ELR (cell line): Measurements from ENCODE around the gene PSME3.
"Not testable (repeated sequence)": the region's sequence is repeated elsewhere in the genome, so short reads cannot be mapped to it uniquely, and the experiment has no call there.

Experiments
- DNase-seq: peaks from one replicate; pipeline ENCODE4 v3.0.0-alpha.2; 2015; ENCODE audit warnings: low read depth

Gene PSME3

DNA sequence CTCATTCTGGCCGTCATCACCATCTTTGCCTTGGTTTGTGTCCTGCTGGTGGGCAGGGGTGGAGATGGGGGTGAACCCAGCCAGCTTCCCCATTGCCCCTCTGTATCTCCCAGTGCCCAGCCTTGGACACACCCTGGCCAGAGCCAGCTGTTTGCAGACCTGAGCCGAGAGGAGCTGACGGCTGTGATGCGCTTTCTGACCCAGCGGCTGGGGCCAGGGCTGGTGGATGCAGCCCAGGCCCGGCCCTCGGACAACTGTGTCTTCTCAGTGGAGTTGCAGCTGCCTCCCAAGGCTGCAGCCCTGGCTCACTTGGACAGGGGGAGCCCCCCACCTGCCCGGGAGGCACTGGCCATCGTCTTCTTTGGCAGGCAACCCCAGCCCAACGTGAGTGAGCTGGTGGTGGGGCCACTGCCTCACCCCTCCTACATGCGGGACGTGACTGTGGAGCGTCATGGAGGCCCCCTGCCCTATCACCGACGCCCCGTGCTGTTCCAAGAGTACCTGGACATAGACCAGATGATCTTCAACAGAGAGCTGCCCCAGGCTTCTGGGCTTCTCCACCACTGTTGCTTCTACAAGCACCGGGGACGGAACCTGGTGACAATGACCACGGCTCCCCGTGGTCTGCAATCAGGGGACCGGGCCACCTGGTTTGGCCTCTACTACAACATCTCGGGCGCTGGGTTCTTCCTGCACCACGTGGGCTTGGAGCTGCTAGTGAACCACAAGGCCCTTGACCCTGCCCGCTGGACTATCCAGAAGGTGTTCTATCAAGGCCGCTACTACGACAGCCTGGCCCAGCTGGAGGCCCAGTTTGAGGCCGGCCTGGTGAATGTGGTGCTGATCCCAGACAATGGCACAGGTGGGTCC, 18.4 kb downstream of the PSME3 start:
- DNase-seq = not testable (repeated sequence)

DNA sequence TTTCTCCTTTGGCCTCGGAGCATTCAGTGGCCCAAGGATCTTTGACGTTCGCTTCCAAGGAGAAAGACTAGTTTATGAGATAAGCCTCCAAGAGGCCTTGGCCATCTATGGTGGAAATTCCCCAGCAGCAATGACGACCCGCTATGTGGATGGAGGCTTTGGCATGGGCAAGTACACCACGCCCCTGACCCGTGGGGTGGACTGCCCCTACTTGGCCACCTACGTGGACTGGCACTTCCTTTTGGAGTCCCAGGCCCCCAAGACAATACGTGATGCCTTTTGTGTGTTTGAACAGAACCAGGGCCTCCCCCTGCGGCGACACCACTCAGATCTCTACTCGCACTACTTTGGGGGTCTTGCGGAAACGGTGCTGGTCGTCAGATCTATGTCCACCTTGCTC, 19.2 kb downstream of the PSME3 start:
- DNase-seq = no peak

DNA sequence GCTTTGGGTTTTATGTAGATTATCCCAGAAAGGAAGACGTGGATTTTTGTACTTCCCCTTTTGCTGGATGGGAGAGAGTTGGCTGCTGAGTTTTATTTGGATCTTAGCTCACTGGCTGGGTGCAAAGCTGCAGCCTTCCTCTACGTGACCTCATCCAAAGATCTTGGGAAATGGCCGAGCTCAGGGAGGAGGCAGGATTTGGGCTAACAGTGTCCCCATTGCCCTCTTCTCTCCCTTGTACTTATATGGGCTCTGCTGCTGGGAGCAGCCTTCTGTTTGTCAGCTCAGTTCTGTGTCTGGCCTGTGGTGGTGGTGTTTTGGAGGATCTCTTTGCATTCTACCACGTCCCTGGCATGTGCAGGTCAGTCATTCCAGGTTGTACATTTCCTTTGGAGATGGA, 19.8 kb downstream of the PSME3 start:
- DNase-seq = no peak

DNA sequence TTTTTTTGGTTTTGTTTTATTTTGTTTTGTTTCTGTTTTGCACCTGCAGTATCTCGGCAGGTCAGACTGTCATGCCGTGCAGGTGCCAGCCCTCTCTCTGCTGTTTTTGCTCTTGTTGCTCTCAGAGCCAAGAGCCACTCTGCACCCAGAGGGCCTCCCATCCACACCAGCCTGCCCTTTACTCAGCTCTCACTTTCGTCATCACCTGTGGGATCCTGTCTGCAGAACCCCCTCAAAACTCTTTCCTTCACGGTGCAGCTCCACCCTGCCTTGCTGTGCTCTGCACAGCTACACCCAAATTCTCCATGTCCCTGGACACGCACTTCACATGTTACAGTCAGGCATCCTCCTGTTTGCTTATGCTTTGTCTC, 20.4 kb downstream of the PSME3 start:
- DNase-seq = no peak

DNA sequence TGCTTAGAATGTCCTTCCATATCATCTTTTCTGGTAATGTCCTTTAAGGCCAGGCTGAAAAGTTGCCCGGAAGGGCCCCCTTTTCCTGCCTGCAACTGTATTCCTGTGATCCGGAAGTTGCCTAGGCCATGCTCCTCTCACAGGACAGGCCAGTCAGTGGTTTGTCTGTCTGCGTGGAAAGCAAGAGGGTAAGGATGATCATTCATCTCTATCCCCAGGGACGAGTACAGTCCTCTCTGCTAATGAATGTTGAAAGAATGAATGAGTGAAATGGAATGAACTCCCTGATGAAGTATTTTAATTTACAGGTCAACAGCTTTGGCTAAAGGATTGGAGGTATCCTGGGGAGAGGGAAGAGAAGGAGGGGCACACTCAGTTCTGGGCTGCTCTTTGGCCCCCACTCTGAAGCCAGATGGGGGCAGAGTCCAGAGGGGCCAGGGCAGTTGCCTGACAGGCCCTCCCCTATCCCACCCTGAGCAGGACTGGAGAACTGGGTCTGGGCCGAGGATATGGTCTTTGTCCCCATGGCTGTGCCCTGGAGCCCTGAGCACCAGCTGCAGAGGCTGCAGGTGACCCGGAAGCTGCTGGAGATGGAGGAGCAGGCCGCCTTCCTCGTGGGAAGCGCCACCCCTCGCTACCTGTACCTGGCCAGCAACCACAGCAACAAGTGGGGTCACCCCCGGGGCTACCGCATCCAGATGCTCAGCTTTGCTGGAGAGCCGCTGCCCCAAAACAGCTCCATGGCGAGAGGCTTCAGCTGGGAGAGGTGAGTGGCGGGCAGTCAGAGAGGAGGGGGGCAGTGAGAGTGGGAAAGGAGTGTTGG, 21.0 kb downstream of the PSME3 start:
- DNase-seq = no peak

DNA sequence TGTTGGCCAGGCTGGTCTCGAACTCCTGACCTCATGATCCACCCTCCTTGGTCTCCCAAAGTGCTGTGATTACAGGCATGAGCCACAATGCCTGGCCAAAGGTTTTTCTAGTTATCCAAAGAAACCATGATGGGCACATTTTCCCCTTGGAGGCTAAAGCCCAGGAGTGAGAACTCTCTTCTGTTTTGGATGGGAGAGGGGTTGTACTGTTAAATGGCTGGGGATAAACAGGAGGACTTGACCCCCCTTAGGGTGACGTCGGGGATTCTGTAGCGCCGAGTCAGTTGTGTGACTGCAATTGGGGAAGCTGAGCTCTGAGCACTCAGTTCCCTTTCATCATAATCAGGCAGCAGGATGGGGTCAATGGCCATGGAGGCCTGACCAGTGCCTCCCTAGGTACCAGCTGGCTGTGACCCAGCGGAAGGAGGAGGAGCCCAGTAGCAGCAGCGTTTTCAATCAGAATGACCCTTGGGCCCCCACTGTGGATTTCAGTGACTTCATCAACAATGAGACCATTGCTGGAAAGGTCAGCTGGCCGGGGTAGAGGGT, 21.9 kb downstream of the PSME3 start:
- DNase-seq = no peak

DNA sequence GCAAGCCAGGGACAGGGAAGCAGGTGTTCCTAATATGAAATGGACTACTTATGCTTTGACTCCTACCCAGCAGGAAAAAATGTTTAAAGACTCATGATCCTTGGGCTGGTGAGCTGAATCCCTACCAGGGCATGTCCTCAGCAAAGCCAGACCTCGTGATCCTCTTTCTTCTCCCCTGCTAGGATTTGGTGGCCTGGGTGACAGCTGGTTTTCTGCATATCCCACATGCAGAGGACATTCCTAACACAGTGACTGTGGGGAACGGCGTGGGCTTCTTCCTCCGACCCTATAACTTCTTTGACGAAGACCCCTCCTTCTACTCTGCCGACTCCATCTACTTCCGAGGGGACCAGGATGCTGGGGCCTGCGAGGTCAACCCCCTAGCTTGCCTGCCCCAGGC, 22.9 kb downstream of the PSME3 start:
- DNase-seq = not testable (repeated sequence)

DNA sequence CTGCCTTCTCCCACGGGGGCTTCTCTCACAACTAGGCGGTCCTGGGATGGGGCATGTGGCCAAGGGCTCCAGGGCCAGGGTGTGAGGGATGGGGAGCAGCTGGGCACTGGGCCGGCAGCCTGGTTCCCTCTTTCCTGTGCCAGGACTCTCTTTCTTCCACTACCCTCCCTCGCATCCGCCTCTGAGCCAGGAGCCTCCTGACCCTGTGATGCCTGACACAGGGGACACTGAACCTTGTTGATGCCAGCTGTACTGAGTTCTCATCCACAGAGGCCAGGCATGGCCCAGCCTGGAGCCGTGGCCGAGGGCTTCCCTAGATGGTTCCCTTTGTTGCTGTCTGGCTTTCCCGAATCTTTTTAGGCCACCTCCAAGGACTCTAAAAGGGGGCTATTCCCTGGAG, 23.3 kb downstream of the PSME3 start:
- not testable (repeated sequence) for DNase-seq

DNA sequence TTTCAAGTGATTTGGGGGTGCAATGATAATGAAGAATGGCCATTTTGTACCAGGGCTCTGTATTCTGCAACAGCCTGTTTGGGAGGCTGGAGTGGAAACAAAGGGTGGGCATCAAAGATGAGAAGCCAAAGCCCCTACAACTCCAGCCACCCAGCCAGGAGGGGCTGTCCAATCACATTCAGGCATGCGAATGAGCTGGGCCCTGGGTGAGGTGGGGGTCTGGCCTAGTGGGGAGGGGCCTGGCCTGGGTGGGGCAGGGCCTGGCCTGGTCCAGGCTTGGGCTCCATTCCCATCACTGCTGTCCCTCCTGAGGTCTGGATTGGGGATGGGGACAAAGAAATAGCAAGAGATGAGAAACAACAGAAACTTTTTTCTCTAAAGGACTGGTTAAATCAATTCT, 24.2 kb downstream of the PSME3 start:
- DNase-seq = no peak

DNA sequence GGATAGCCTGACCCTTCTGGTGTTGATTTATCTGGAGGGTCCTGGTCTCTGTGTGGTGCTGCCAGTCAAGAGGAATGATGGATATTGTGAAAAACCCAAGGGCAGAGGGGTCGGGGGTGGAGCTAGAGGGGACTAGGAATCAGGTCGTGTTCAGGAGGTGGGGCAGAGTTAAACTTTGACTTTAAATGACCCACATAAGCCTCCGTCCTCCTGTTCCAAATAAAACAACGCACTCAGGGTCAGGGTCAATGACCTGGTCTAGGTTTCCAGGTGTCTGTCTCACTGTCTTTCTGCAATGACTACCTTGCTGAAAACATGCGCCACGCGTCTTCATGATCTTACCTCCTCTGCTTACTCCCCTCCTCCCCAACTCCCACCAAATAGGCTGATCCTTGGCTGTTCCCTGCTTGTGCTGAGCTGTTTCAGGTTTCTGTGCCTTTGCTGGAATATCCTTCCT, 32.5 kb downstream of the PSME3 start:
- DNase-seq = no peak

DNA sequence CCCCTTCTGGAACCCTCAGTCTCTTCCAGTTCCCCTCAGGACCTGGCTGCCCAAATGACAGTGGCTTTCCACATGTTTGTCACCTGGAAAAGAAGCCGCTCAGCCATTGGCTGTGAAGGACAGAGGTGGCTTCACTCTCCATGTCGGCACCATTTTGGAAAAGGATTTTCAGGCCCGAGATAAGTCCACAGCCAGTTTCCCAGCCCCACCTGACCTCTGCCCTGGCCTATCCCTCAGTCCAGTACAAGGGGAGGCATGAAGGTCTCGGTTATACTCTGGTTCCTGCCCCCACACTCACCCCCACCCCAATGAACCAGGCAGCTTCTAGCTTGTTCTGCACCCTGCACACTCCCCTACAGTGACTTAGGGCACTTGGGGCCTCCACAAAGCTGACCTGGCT, 33.0 kb downstream of the PSME3 start:
- no peak for DNase-seq

DNA sequence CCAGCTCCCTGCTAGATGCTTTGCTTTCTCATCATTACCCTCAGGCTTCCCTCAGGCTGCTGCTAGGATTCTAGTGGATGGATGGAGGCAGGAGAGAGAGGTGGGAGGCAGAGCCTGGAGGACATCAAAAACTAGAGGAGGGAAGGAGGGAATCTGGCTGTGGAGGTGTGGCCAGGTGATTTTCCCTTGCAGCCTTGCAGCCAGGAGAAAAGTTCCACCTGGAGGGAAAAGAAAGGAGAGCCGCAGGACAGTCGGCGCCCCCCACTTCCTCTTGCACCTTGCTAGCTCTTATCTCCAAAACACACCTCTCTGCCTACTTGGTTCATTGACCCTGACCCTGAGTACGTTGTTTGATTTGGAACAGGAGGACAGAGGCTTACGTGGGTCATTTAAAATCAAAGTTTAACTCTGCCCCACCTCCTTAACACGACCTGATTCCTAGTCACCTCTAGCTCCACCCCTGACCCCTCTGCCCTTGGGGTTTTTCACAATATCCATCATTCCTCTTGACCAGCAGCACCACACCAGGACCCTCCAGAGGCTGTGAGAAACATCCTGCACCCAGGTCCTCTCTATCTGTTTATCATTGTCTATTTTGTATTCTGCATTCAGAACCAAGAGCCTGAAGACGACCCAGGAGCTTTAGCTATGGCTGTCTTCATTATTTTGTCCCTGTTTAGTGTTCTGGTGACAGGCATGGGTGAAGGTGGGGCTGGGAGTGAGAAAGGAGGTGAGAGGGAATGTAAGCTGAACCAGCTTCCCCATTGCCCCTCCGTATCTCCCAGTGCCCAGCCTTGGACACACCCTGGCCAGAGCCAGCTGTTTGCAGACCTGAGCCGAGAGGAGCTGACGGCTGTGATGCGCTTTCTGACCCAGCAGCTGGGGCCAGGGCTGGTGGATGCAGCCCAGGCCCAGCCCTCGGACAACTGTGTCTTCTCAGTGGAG, 33.7 kb downstream of the PSME3 start:
- DNase-seq = no peak

DNA sequence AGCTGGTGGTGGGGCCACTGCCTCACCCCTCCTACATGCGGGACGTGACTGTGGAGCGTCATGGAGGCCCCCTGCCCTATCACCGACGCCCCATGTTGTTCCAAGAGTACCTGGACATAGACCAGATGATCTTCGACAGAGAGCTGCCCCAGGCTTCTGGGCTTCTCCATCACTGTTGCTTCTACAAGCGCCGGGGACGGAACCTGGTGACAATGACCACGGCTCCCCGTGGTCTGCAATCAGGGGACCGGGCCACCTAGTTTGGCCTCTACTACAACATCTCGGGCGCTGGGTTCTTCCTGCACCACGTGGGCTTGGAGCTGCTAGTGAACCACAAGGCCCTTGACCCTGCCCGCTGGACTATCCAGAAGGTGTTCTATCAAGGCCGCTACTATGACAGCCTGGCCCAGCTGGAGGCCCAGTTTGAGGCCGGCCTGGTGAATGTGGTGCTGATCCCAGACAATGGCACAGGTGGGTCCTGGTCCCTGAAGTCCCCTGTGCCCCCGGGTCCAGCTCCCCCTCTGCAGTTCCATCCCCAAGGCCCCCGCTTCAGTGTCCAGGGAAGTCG, 34.6 kb downstream of the PSME3 start:
- DNase-seq = not testable (repeated sequence)

DNA sequence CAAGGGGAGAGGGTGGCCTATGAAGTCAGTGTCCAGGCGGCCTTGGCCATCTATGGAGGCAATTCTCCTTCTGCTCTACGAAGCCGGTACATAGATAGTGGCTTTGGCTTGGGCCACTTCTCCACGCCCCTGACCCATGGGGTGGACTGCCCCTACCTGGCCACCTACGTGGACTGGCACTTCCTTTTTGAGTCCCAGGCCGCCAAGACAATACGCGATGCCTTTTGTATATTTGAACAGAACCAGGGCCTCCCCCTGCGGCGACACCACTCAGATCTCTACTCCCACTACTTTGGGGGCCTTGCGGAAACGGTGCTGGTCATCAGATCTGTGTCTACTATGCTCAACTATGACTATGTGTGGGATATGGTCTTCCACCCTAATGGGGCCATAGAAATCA, 35.1 kb downstream of the PSME3 start:
- no peak for DNase-seq

DNA sequence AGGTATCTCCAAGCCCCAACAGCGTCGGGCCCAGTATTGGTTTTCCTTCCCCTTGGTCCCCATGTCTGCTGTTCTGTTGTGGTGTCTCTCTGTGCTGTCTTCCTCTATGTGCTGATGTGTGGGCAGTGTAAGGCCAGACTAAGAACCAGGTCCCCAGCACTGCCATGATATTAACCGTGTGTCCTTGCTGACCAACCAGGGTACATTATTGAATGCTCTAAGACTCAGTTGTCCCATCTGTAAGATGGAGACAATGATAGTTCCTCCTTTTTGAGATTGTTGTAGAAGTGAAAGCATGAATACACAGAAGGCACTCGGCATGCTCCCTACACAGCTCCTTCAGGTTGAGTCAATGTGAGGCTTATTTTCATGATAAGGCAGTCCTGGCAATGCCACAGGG, 38.5 kb downstream of the PSME3 start:
- no peak for DNase-seq

DNA sequence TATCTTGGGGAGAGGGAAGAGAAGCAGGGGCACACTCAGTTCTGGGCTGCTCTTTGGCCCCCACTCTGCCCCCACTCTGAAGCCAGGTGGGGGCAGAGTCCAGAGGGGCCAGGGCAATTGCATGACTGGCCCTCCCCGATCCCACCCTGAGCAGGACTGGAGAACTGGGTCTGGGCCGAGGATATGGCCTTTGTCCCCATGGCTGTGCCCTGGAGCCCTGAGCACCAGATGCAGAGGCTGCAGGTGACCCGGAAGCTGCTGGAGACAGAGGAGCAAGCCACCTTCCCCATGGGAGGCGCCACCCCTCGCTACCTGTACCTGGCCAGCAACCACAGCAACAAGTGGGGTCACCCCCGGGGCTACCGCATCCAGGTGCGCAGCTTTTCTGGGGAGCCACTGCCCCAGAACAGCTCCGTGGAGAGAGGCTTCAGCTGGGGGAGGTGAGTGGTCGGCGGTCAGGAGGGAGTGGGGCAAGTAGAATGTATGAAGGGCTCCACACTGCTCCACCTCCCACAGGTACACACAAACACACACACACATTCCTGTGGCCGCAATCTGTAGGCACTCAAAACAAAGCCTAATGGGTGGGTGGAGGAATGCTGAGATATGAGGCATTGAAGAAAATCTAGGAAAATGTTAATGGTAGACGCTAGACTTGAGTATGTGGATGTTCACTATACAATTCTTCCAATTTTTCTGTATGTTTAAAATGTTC, 39.2 kb downstream of the PSME3 start:
- DNase-seq = no peak

DNA sequence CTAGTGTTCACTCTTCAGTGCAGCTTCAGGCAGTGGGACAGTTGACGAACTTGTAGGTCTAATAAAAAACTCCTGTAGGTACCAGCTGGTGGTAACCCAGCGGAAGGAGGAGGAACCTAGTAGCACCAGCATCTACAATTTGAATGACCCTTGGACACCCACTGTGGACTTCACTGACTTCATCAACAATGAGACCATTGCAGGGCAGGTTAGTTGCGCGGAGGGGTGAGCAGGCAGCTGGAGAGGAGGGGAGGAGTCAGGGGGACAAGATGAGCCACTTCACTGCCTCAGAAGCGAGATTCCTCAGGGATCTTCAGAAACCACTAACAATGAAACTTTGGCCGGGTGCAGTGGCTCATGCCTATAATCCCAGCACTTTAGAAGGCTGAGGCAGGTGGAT, 40.1 kb downstream of the PSME3 start:
- DNase-seq = no peak

DNA sequence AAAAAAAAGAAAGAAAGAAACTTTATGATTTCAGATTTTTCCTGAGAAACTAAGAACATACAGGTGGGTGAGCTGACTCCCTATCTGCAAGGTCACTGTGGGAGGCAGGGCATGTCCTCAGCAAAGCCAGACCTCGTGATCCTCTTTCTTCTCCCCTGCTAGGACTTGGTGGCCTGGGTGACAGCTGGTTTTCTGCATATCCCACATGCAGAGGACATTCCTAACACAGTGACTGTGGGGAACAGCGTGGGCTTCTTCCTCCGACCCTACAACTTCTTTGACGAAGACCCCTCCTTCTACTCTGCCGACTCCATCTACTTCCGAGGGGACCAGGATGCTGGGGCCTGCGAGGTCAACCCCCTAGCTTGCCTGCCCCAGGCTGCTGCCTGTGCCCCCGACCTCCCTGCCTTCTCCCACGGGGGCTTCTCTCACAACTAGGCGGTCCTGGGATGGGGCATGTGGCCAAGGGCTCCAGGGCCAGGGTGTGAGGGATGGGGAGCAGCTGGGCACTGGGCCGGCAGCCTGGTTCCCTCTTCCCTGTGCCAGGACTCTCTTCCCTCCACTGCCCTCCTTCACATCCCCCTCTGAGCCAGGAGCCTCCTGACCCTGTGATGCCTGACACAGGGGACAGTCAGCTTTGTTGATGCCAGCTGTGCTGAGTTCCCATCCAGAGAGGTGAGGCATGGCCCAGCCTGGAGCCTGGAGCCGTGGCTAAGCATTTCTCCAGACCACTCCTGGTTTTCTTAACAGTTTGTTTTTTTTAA, 40.9 kb downstream of the PSME3 start:
- not testable (repeated sequence) for DNase-seq

DNA sequence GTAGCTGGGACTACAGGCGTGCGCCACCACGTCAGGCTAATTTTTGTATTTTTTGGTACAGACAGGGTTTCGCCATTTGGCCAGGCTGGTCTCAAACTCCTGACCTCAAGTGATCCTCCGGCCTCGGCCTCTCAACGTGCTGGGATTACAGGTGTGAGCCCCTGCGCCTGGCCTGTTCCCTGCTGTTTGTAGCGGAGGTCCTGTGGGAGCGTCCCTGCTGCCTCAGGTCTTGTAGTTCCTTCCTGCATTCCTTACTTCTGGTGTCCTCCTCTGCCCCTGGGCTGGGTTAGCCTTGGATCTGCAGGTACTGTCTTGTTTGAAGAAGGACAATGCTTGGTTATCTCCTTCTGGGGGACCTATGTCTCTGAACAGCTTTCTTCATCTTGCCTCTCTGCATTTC, 43.8 kb downstream of the PSME3 start:
- no peak for DNase-seq
